Duodenal mucosa (tissue), 2 donors: ENCODE data around the gene FAM50B.

ENCODE experiments used
- H3K27ac ChIP-seq: one replicate; pipeline ENCODE4 v1.7.0; 2013; ENCODE audit warnings: low read depth, low read length
- H3K27me3 ChIP-seq, 2 donors: one replicate each; pipeline ENCODE4 v1.7.0; 2013; ENCODE audit warnings: low read length in 2 of 2, control low read depth in 1 of 2; ENCODE audit not compliant: insufficient read depth in 2 of 2, control insufficient read depth in 1 of 2
- H3K36me3 ChIP-seq, 2 donors: one replicate each; pipeline ENCODE4 v1.7.0; 2013; ENCODE audit warnings: low read length in 2 of 2, control low read depth in 1 of 2; ENCODE audit not compliant: insufficient read depth in 2 of 2, control insufficient read depth in 1 of 2
- H3K4me1 ChIP-seq, 2 donors: one replicate each; pipeline ENCODE4 v1.7.0; 2013; ENCODE audit warnings: low read length in 2 of 2, control low read depth in 1 of 2; ENCODE audit not compliant: insufficient read depth in 2 of 2, control insufficient read depth in 1 of 2
- H3K4me3 ChIP-seq, 2 donors: one replicate each; pipeline ENCODE4 v1.7.0; 2013; ENCODE audit warnings: low read length in 2 of 2, low read depth in 1 of 2
- H3K9ac ChIP-seq, 2 donors: one replicate each; pipeline ENCODE4 v1.7.0; 2013; ENCODE audit warnings: low read length in 2 of 2, low read depth in 1 of 2
- H3K9me3 ChIP-seq, 2 donors: one replicate each; pipeline ENCODE4 v1.7.0; 2013; ENCODE audit warnings: low read length in 2 of 2, control low read depth in 1 of 2; ENCODE audit not compliant: control insufficient read depth in 1 of 2

FAM50B gene

DNA sequence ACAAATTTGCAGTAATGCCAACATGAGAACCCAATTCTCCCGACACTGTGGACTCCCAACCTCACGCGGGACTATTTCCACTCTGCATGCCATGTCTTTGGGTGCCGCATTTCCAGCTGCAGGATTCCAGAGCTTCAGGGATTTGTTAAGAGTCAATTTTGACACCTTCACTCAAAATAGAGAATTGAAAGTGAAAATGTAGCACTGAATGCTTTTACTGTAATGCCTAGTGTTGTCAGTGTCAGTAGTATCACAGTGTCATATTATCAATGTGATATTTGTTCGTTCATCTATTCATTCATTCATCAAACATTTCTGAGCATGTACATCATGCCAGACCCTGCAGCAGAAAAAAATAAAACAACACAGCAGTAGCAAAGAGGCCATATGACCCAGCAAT is 13.4 kb upstream of the FAM50B start:
- H3K4me1 ChIP-seq, result peaks cover 10 to 31% of the 10 kb centered on the region in 2 donors
- H3K9ac ChIP-seq, result no peak overlapping the region
- H3K27me3 ChIP-seq, result no peaks in the 10 kb centered on the region
- H3K27ac ChIP-seq, result no peak overlapping the region
- H3K4me3 ChIP-seq, result no peak overlapping the region
- no peaks in the 10 kb centered on the region for H3K9me3 ChIP-seq
- H3K36me3 ChIP-seq, result no peaks in the 10 kb centered on the region

GRCh38 chr6:3836566-3836965 is 12.6 kb upstream of the FAM50B start:
- Histone ChIP-seq H3K27me3 (no peaks in the 10 kb centered on the region), H3K4me1 (peaks cover 10 to 31% of the 10 kb centered on the region in 2 donors), H3K36me3 (no peaks in the 10 kb centered on the region), H3K27ac (no peak overlapping the region), H3K9ac (no peak overlapping the region), H3K9me3 (no peaks in the 10 kb centered on the region), H3K4me3 (no peak overlapping the region)

- Histone ChIP-seq H3K4me3 (no peak overlapping the region), H3K4me1 (peaks cover 10 to 25% of the 10 kb centered on the region in 2 donors), H3K36me3 (no peaks in the 10 kb centered on the region), H3K27ac (no peak overlapping the region), H3K9me3 (no peaks in the 10 kb centered on the region), H3K27me3 (no peaks in the 10 kb centered on the region), H3K9ac (no peak overlapping the region)
Observed at GRCh38 chr6:3837781-3838180, 11.4 kb upstream of the FAM50B start.

DNA sequence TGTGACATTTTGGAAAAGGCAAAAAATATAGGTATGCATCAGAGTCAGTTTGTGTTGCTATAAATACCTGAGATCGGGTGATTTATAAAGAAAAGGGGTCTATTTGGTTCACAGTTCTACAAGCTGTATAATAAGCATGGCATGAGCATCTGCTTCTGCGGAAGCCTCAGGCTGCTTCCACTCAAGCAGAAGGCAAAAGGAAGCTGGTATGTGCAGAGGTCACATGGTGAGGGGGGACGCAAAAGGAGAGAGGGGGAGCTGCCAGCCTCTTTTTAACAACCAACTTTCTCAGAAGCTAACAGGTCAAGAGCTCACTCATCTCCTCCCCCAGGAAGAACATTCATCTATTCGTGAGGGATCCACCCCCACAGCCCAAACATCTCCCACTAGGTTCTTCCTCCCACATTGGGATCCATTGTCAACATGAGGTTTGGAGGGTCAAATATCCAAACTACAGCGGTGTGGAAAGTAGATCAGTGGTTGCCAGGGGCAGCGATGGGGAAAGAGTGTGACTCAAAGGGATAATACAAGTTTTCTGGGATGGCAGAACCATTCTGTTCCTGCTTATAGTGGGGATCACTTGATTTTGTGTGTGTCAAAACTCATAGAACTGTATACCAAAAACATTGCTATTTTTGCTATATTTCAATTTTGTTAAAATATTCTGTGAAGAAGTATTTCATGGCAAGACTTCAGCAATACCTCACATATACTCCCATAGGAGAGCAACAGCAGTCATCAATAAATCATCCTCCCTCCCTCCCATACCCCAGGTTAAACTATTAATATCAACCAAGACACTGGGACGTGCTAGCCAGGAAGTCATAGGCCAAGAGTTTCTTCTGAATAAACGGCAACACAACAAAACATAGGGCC is 9.9 kb upstream of the FAM50B start:
- Histone ChIP-seq H3K27ac (no peak overlapping the region), H3K36me3 (no peaks in the 10 kb centered on the region)

GRCh38 chr6:3841066-3841454 is 8.1 kb upstream of the FAM50B start:
- H3K9me3 ChIP-seq, result no peaks in the 10 kb centered on the region
- H3K27me3 ChIP-seq, result no peaks in the 10 kb centered on the region
- H3K9ac ChIP-seq, result no peak overlapping the region
- H3K4me1 ChIP-seq, result peaks cover 3 to 10% of the 10 kb centered on the region in 2 donors
- no peaks in the 10 kb centered on the region for H3K36me3 ChIP-seq
- H3K27ac ChIP-seq, result no peak overlapping the region
- H3K4me3 ChIP-seq, result no peak overlapping the region

More for the DNA sequence above, 9.9 kb upstream of the FAM50B start:
- no peak overlapping the region for H3K4me3 ChIP-seq
- no peak overlapping the region for H3K9ac ChIP-seq
- H3K27me3 ChIP-seq, result no peaks in the 10 kb centered on the region
- H3K4me1 ChIP-seq, result peaks cover 10 to 25% of the 10 kb centered on the region in 2 donors
- no peaks in the 10 kb centered on the region for H3K9me3 ChIP-seq

GRCh38 chr6:3841711-3842565 is 7.2 kb upstream of the FAM50B start:
- no peaks in the 10 kb centered on the region for H3K9me3 ChIP-seq
- H3K36me3 ChIP-seq, result no peaks in the 10 kb centered on the region
- H3K4me3 ChIP-seq, result no peak overlapping the region
- no peak overlapping the region for H3K9ac ChIP-seq
- no peak overlapping the region for H3K27ac ChIP-seq
- H3K27me3 ChIP-seq, result no peaks in the 10 kb centered on the region
- H3K4me1 ChIP-seq, result peaks cover 0 to 3% of the 10 kb centered on the region in 2 donors

DNA sequence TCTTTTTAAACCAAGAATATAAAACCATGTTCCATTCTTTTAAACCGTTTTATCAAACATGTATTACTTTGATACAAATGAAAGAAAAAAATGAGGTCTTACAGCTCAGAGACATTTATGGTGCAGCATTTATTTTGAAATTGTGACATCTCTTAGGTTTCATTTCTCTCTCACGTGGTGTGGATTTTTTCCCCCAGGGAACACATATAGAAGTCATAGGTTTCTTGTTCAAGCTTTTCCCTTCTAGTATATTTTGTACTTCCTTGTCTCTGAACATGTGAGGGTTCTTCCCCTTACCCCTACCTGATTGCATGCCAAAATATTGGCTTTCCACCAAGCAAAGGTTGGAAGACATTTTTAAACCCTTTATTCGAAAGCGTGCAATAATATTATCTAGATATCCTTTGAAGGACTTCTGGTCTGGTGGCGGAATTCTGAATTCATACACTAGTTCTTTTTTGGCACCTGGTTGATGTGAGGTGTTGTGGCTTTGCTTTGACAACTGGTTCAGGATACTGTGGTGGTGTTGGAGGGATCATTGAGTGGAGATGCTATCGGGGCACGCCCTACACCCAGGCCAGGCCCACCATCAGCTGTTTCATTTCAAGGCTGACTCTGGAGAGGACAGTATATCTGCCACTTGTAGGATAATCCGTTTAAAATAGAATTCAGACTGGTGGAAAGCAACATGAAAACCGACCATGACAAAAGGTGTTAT is 5.6 kb upstream of the FAM50B start:
- H3K9me3 ChIP-seq, result no peaks in the 10 kb centered on the region
- peaks cover 11 to 13% of the 10 kb centered on the region in 2 donors for H3K4me1 ChIP-seq

DNA sequence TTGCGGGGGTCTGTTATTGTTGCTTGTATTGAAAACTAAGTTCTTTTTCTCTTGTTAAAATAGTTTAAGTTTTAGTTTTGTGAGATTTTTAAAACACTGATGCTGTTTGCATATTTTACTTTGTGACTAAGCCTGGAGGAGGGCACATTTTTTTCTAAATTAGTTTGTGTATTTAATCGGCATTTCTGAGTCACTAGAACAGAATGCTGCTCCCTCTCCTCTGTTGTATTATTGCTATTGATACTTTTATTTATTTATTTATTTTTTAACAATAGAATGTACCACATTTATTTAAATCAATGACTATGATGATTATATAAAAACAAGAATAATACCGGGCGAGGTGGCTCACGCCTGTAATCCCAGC is 5.1 kb upstream of the FAM50B start:
- Histone ChIP-seq H3K9me3 (no peaks in the 10 kb centered on the region), H3K27me3 (no peaks in the 10 kb centered on the region), H3K4me1 (peaks cover 11 to 15% of the 10 kb centered on the region in 2 donors), H3K9ac (no peak overlapping the region), H3K4me3 (no peak overlapping the region), H3K36me3 (no peaks in the 10 kb centered on the region), H3K27ac (no peak overlapping the region)

More for the DNA sequence above, 5.6 kb upstream of the FAM50B start:
- Histone ChIP-seq H3K9ac (no peak overlapping the region), H3K27ac (no peak overlapping the region), H3K27me3 (no peaks in the 10 kb centered on the region), H3K4me3 (no peak overlapping the region), H3K36me3 (no peaks in the 10 kb centered on the region)

DNA sequence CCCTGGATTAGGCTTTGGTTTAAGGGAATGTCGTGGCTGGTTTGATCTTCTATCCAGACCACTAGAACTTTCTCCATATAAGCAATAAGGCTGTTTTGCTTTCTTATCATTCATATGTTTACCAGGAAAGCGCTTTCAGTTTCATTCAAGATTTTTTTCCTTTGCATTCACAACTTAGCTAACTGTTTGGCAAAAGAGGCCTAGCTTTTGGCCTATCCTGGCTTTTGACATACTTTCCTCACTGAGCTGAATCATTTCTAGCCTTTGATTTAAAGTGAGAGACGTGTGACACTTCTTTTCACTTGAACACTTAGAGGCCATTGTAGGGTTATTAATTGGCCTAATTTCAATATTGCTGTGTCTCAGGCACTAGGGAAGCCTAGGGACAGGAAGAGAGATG is 1.7 kb upstream of the FAM50B start:
- Histone ChIP-seq H3K4me3 (no peak overlapping the region), H3K9me3 (no peaks in the 10 kb centered on the region), H3K9ac (peak overlapping the region in 1 of 2 donors; percentile 3), H3K36me3 (no peaks in the 10 kb centered on the region), H3K27me3 (no peaks in the 10 kb centered on the region), H3K4me1 (peaks cover 12 to 16% of the 10 kb centered on the region in 2 donors), H3K27ac (peak overlapping the region; percentile 39)
